Posterior cingulate gyrus (tissue), 11 donors: ENCODE measurements around the gene CC2D1A.
A peak's percentile ranks its signal among the peaks of the same experiment; 100 is the strongest.

Experiments
- DNase-seq, 10 donors: peaks; one replicate each; pipeline versions ENCODE4 v3.0.0 to v3.0.0-alpha.2; 2020 to 2021; ENCODE audit warnings: mixed read lengths in 3 of 10
- intact Hi-C: fragments of 100-400 bp; cut with DNase I; formaldehyde crosslinking; loops from one replicate; pipeline ENCODE4 v1.15.1; 2023

The CC2D1A gene

DNA sequence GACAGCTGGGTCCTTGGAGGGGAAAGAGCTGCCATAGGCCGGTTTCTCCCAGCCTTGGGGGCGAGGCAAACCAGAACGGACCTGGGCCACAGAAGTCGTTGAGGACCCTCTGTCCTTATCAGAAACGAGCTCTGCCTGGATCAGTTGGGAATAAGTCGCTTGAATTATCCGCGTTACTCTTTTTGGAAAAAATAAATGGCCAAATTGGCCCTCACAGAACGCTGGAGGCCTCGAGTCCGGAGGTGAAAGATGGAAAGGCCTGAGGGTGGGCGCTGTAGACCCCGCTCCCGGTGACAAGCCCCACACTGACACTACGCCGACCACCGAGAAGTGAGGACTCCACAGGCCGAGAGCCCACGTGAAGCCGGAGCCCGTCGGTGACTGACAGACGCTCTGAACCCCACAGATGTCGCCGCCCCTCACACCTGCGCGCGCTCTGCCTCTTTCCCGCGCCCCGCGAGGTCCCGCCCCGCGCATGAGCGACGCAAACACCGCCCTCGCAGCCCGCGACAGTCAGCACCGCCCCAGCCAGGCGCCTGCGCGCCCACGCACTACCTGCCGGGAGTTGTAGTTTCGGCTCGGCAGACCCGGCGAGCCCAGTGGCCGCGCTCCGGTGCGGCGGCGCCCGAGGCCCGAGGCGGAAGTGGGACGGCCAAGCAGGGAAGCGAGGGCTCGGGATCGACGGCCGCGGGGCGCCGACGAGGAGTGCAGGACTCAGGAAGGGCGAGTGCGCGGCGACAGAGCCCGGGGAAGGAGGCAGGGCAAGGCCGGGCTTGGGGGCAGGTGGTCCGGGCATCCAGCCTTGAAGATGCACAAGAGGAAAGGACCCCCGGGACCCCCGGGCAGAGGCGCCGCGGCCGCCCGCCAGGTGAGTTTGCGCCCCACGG lies at the start of gene CC2D1A, which contains the start of gene BRME1:
Gene CC2D1A (plus strand): TSS at position 568 of the 887 bp plus-strand sequence. CDS start 241 bp downstream, at position 809.
Gene BRME1 (minus strand): TSS at position 484 of the 887 bp plus-strand sequence. CDS start 1,225 bp downstream, outside the sequence.
- DNase-seq = peak; percentile 90 to 99 (median 96)
- intact Hi-C loops = loop anchor here (10.0 kb wide), 1 partner anchor 49 kb away; the partner anchor contains the start of gene DCAF15

DNA sequence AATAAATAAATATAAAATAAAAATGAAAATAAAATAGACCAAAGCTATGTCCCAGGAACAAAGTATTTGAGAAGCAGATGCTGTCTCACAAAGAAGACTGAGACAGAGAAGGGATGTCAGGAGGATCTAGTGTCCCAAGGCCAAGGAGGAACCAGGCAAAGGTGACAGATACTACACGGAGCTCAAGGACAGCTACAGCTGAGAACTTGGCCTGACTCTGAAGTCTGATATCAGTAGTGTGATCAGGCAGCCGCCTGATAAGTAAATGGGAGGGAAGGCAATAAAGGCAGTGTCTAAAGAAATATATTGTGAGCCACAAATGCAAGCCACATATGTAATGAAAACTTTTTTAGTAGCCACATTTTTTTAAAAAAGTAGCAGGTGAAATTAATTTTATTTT lies 49.5 kb upstream of the CC2D1A start:
- no peak for DNase-seq
- intact Hi-C loops = no loop called here

DNA sequence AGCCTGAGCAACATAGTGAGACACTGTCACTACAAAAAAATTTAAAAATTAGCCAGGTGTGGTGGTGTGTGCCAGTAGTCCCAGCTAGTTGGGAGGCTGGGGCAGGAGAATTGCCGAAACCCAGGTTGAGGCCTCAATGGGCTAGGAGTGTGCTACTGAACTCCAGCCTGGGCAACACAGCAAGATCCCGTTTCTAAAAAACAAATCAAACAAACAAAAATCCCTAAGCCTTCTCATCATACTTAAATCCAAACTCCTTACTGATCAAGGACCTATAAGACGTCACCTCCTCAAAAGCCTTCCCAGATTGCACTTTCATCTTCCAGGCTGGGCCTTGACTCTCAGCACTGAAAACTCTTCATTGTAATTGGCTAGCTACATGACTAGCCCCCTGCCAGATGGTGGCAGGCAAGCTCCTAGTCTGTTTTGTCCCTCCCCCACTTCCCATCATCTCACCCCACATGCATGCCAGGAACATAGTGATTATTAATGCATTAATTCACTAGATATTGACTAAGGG lies 46.6 kb upstream of the CC2D1A start:
- intact Hi-C loops = no loop called here
- DNase-seq = no peak

DNA sequence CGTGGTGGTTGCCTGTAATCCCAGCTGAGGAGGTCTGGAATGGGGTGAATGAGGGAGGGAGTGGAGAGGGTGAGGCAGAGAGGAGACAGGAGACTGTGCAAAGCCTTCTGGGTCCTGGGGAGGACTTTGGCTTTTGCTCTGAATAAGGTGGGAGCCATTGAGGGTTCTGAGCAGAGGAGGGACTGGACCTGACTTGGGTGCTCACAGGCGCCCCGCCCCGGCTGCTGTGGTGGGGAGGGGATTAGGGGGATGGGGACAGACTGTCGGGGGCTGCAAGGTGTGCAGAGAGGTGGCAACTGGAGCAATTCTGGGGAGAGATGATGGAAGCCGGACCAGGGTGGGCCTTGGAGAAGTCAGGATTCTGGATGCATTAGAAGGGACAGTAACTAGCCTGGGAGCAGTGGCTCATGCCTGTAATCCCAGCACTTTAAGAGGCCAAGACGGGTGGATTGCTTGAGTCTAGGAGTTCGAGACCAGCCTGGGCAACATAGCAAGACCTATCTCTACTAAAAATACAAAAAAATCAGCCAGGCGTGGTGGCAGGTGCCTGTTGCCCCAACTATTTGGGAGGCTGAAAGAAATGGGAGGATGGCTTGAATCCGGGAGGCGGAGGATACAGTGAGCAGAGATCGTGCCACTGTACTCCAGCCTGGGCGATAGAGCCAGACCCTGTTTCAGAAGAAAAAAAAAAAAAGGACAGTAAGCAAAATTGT lies 45.2 kb upstream of the CC2D1A start:
- DNase-seq = no peak
- intact Hi-C loops = no loop called here

DNA sequence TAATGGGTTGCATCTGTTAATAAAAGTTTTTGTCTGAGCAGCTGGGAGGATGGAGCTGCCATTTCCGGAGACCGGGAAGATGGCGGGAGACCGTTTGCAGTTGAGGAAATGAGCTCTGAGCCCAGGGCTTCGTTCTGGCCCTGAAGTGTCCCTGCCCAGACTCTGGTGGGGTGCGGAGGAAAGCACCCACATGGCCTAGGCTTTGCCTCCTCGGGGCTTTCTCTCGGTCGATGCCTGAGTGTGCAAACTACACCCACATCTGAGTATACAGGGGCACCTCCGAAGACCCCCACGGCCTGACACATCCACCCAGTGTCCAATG lies 44.6 kb upstream of the CC2D1A start:
- intact Hi-C loops = no loop called here

DNA sequence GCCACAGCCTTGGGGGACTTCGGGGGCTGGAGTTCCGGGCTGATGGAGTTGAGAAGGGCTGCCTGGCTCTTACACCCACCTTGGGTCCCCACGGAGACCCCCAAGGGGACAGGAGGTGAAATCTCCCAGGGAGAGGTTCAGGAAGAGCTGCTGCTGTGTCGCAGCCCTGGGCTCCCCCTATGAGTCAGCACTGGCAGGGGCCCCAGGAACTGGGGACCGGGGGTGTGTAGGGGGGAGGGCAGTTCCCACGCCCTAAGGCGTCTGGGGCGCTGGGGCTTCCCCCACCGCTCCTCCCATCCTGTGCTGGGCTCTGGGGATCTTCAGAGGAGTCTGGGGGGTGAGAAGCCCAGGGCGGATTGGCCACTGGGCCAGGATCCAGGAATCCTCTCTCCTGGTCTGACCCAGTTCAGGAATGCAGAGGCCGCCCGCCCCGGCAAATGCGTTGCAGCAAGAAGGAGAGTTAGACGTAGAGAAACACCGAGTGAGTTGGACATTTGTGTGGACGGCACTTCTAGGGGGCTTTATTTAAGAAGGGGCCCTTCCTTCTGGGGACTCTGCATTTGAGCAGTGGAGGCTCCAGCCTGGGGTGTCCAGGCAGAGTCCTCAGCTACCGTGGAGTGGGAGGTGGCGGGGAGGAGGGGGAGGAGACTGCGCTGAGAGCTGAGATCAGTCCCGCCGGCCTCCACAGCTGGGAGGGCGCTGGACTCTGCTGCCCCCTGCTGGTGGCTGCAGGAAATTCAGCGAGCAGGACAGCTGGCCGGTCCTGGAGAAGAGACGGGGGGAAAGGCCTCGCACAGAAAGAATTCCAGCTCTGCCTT lies 44.1 kb upstream of the CC2D1A start:
- intact Hi-C loops = loop anchor here (1.0 to 2.0 kb wide), 3 partner anchors 57 to 265 kb away; no protein-coding TSS in a partner anchor
- DNase-seq = peak; percentile 88 to 99 (median 94)

More for the DNA sequence above, 44.6 kb upstream of the CC2D1A start:
- no peak for DNase-seq

DNA sequence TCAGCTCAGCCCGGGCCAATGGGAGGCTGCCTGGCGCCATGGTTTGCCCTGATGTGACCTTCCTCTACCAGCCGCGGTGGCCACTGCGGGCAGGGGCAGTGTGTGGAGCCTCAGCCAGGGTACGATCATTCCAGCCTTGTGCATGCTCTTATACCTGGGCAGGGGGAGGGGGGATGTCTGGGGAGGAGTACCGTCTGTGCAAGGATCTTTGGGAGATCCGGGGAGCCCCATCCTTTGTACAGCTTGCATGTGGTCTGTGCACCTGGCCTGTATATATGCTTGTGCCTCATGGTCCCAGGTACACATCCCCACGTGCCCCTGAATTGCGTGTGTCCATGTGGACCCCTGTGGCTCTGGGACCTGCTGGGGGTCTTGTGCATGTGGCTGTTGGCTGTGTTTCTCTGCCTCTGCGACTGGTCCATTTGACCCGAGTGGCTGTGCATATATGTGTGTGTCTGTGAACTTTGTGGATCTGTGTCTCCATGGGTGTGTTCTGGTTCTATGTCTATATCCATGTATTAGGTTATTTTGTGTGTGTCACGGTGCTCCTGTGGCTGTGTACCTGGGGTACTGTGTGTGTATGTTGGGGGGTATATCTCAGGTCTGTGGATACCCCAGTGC lies 41.8 kb upstream of the CC2D1A start:
- intact Hi-C loops = no loop called here
- no peak for DNase-seq

DNA sequence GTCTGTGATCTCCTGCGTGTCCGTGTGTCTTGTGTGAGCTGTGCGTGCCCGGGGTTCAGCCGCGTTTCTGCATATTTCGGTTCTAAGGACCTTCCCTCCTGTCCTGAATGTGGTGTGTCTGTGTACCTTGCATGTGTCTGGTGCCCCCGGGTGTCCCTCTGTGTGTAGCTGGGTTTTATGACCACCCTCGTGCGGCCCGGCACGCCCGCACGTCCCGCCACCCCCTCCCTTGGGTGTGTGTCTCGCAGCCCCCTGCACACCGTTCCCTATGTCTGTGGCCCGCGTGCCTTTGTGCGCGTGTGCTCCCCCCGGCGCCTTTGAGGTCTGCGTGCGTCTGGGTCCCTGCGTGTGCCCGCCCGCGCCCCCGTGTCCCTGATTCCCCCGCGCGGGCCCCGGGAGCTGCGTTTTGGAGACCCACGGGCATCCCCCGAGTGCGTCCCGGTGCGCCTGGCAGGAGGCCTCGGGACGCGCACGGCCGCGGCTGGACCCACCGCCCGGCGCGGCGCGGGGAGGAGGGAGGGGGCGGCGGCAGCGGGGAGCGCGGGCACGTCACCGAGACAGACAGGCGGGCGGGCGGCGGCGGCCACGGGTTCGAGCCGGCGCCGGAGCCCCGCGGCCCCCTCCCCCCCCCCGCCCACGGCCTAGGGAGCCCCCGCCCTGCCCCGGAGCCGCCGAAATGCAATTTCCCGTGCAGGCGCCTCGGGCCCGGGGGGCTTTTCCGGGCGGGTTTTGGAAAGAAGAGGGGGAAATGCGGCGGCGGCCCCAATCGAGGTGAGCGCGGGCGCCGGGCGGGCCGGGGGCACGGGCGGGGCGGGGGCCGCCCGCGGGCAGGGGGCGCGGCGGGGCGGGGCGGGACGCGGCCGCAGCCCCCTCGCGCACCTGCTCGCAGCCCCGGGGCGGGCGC lies 41.1 kb upstream of the CC2D1A start:
- peak in 2 of 10 donors; percentile 34 to 78 for DNase-seq
- intact Hi-C loops = no loop called here

DNA sequence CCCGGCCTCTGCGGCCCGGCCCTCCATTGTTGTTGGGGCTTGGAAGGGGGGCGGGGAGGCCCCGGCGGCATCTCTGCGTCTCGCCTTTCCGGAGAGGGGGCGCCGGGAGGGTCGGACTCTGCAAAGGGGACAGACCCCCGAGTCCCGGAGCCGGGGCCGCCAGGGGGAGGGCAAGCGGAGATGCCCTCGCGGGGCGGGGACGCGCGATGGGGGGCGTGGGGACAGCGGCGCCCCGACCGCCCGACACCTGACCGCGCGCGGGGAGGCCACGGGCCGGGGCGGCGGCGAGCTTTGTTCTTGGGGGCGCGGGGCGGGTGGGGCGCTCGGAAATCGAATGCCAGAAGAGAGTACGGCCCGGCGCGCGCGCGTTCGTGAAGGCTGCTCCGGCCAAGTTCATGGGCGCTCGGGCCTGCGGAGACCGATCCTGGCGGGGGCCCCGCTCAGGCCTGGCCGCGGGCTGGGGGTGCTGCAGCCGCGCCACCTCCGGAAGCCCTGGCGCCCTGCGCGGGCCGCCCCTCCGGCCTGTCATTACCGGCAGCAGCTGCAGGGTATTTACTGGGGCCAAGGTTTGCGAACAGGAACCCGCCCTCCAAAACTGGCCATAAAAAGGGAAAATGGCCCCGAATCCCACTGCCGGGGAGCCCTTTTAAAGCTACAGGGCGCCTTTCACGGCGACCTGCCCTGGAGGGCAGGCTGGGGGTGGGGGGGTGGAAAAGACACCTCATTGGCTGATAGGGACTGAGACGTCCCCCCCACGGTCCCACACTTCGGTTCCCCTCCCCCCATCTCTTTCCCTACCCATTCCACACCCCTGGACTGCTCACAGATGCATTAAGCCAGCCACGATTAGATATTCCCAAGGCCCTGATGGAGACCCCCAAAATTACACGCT lies 40.2 kb upstream of the CC2D1A start:
- peak in 3 of 10 donors; percentile 39 to 46 (median 41) for DNase-seq

DNA sequence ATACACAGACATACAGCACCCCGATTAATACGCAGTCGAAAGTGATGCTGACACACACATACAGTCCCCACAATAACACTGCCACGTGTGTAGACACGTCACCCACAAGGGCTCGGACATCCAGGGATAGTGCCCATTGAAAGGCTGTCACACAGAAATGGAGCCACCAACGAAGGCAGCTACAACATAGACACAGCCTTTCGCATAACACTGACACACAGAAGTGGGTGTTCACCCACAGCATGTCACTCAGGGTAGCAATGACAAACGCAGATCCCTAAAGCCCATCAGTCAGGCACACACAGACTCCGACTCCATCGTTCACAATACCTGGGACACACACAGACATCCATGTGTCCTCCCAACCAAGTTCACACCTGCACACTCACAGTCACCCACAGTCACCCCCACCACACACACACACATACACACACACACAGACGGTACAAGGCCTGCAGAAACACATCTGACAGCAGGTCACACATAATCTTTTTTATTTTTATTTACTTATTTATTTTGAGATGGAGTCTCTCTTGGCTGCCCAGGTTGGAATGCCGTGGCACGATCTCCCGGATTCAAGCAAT lies 39.4 kb upstream of the CC2D1A start:
- intact Hi-C loops = no loop called here
- no peak for DNase-seq

More for the DNA sequence above, 40.2 kb upstream of the CC2D1A start:
- intact Hi-C loops = no loop called here

DNA sequence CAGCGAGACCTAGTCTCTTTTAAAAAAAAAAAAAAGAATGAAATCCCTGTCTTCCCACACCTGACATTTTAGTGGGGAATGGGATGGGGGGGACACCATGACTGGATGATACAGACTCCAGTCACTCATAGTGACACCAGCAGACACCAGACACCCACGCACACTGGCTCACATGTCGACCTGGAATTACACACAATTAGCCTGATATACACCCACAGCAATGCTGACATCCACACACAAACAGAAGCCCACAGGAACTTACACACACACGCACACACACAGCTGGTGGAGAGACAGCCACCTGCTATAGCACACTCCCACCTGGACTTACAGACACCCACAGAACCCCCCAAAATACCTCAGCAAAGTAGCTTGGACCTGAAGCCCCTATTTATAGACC lies 37.3 kb upstream of the CC2D1A start:
- DNase-seq = no peak
- intact Hi-C loops = no loop called here

DNA sequence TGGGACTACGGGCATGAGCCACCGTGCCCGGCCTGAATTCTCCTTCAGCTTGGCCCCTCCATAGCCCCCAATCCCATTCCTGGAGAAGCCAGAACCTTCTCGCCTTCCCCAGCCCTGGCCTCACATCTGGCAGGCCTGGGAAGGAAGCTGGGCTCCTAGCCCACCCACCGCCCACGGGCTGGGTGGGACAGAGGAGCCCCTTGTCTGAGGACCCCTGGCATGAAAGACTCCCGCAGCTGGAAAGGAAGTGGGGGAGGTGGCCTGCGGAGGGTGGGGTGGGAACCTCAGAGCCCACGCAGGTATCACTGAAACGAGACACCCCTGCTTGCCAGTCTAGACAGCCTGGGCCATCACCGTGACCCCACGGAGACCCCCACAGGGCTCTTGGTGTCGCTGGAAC lies 36.7 kb upstream of the CC2D1A start:
- intact Hi-C loops = no loop called here
- no peak for DNase-seq

DNA sequence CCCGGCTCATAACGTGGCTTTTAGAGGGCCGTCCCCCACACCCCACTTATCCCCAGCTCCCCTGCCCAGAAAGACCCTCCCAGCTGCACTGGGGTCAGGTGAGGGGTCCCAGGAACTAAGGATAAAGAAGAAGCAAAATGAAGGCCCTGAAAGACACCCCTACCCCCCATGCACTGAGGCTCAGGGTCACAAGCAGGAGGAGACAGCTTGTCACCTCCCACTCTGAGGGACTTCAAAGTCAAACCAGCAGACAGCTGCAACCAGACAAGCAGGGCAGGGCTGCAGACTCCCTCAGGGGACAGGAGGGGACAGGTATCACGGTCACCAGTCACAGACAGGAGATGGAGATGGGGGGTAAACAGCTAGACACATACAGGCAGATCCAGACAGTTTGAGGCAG lies 35.1 kb upstream of the CC2D1A start:
- intact Hi-C loops = no loop called here
- DNase-seq = no peak

DNA sequence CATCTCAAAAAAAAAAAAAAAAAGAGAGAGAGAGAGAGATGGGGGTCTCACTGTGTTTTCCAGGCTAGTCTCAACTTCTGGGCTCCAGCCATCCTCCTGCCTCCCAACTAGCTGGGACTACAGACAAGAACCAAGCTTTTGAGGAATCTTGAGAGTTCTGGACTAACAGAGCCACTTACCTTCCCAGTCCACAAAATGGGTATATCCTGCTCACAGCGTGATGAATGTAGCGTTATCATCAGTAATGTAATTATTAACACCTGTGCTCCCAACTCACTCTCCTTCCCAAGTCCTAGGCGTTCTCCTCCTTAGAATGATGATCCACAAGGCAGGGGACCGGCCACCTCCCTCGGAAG lies 33.7 kb upstream of the CC2D1A start:
- intact Hi-C loops = no loop called here

DNA sequence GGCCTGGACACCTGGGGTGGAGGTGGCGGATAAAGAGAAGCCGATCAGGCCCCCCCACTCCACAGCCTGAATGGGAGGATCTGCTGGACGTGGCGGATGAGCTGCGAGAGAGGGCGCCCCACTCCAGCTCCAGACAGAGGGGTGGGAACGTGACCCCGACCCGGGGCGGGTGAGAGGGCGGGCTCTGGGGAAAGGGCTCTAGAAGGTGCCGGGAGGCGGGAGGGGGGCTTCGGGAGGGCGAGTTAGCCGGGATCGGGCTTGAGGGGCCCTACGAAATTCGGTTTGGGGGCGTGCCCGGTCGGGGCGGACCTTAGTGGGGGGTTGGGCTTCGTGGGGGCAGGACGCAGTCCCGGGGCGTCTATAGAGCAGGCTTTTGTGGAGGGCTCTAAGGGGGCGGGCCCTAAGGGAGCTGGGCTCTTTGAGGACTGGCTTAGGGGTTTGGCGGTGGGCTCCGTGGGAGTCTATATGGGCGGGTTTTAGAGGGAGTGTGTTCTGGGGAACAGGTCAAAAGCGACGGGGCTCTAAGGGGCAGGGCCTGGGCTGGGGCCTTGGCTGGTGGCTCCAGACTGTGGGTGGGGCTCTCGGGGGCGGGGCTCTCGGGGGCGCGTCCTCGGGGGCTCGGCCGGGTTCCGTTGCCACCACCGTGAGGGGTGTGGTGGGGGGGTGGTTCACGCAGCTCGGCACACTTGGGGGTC lies 33.2 kb upstream of the CC2D1A start:
- peak in 1 of 10 donors; percentile 59 for DNase-seq
- intact Hi-C loops = no loop called here

More for the DNA sequence above, 33.7 kb upstream of the CC2D1A start:
- no peak for DNase-seq

DNA sequence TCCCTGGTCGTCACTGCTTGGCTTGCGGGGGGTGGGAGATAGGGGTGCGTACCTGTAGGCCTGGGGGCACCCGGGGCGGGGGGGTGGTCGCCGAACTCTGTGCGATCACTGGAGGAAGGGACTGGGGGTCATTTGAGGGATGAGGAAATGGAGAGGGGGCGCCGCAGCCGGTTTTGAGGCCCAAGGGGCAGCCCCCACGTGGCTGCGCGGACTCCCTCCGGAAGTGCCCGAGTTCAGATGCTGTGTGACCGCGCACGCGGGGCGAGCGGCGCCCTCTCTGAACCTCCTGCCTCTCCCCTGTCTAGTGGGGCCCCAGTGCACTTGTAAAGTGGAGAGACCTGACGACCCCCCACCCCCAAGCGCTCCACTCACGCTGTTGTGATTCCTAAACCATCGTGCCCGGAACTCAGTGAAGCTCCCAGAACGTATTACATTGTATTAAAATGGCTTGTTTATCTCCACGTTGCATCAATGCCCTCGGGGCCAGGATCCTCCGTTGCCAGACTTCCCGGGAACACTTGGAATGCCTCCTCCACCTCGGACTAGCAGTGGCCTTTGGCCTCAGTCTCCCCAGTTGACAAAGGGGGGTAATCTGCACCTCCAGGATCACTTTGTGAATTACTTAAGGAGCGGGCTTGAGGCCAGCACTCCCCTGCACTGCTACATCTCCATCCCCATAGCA lies 32.0 kb upstream of the CC2D1A start:
- DNase-seq = no peak
- intact Hi-C loops = no loop called here
